ENCODE measurements around the gene TMOD1. TPM values are rescaled to one million over a fixed set of nuclear protein-coding genes. Genes with fewer than 3 reads are reported as not detected.

The TMOD1 gene
- total RNA-seq, 1 experiment from 2014 or later, result 0.14 TPM

DNA sequence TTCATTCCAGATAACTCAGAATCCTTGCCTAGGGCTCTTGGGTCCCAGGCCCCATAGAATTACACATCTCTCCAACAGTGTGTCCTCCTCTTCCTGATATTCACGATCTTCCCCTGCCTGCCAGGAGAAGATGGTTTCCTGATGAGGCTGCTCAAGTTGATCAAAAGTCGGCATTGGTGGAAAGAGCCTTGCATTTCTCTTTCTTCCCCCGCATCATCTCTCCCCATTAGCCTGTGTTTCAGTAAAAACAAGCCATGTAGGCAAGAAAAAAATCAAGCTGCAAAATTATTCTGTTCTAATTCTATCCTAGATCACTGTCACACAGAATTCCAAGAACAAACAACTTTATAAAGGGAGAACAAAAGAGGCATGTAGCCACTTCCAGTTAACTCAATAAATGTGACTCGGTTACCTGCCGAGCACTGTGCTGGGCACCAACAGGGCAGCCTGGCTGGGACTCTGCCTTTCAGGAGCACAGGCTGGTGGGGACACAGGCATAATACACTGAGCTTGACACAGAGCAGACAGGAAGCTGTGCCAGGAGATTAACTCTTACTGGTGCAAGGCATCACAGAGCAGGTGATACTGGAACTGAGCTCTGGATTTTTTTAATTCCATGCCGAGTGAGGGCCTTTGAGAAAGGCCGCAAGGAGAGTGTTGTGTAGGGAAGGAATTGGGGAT lies 25.6 kb downstream of the TMOD1 start:
- CTCF ChIA-PET, result no interaction called here
- H3K27ac Mint-ChIP-seq (ENCODE audit: unreplicated experiment), result no peak overlapping the region
- no peak overlapping the region for H3K4me3 Mint-ChIP-seq (ENCODE audit: low read depth, unreplicated experiment)
- no peaks in the 10 kb centered on the region for H3K4me1 Mint-ChIP-seq (ENCODE audit: low read depth, unreplicated experiment)
- intact Hi-C loops (cut with micrococcal nuclease; ENCODE audit: unreplicated experiment), result no loop called here
- BruUV-seq (replicated peaks), result no TSS peak
- no peaks in the 10 kb centered on the region for H3K9me3 Mint-ChIP-seq (ENCODE audit: low read depth, unreplicated experiment)
- H3K36me3 Mint-ChIP-seq (ENCODE audit: insufficient read depth, unreplicated experiment), result no peaks in the 10 kb centered on the region
- no peaks in the 10 kb centered on the region for H3K27me3 Mint-ChIP-seq (ENCODE audit: unreplicated experiment)
- TF ChIP-seq, protein P1, sequence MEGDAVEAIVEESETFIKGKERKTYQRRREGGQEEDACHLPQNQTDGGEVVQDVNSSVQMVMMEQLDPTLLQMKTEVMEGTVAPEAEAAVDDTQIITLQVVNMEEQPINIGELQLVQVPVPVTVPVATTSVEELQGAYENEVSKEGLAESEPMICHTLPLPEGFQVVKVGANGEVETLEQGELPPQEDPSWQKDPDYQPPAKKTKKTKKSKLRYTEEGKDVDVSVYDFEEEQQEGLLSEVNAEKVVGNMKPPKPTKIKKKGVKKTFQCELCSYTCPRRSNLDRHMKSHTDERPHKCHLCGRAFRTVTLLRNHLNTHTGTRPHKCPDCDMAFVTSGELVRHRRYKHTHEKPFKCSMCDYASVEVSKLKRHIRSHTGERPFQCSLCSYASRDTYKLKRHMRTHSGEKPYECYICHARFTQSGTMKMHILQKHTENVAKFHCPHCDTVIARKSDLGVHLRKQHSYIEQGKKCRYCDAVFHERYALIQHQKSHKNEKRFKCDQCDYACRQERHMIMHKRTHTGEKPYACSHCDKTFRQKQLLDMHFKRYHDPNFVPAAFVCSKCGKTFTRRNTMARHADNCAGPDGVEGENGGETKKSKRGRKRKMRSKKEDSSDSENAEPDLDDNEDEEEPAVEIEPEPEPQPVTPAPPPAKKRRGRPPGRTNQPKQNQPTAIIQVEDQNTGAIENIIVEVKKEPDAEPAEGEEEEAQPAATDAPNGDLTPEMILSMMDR (IDR thresholded peaks at IDR 0.05; ENCODE audit: unreplicated experiment), result no peak
- no peak for DNase-seq

GRCh38 chr9:97527626-97528528 lies 26.4 kb downstream of the TMOD1 start:
- CTCF ChIA-PET, result no interaction called here
- no peak for DNase-seq
- intact Hi-C loops (cut with micrococcal nuclease; ENCODE audit: unreplicated experiment), result no loop called here

GRCh38 chr9:97528529-97529230 lies 27.2 kb downstream of the TMOD1 start:
- Mint-ChIP-seq H3K9me3 (ENCODE audit: low read depth, unreplicated experiment) (no peaks in the 10 kb centered on the region), H3K36me3 (ENCODE audit: insufficient read depth, unreplicated experiment) (no peaks in the 10 kb centered on the region), H3K27me3 (ENCODE audit: unreplicated experiment) (no peaks in the 10 kb centered on the region), H3K27ac (ENCODE audit: unreplicated experiment) (no peak overlapping the region), H3K4me3 (ENCODE audit: low read depth, unreplicated experiment) (no peak overlapping the region), H3K4me1 (ENCODE audit: low read depth, unreplicated experiment) (no peaks in the 10 kb centered on the region)
- no peak for DNase-seq
- no TSS peak for BruUV-seq (replicated peaks)
- intact Hi-C loops (cut with micrococcal nuclease; ENCODE audit: unreplicated experiment), result no loop called here
- TF ChIP-seq, protein P1 (IDR thresholded peaks at IDR 0.05; ENCODE audit: unreplicated experiment), result no peak
- CTCF ChIA-PET, result no interaction called here

More at GRCh38 chr9:97527626-97528528, 26.4 kb downstream of the TMOD1 start:
- H3K4me1 Mint-ChIP-seq (ENCODE audit: low read depth, unreplicated experiment), result no peaks in the 10 kb centered on the region
- no peaks in the 10 kb centered on the region for H3K9me3 Mint-ChIP-seq (ENCODE audit: low read depth, unreplicated experiment)
- TF ChIP-seq, protein P1 (IDR thresholded peaks at IDR 0.05; ENCODE audit: unreplicated experiment), result no peak
- H3K4me3 Mint-ChIP-seq (ENCODE audit: low read depth, unreplicated experiment), result no peak overlapping the region
- no TSS peak for BruUV-seq (replicated peaks)
- no peaks in the 10 kb centered on the region for H3K36me3 Mint-ChIP-seq (ENCODE audit: insufficient read depth, unreplicated experiment)
- H3K27me3 Mint-ChIP-seq (ENCODE audit: unreplicated experiment), result no peaks in the 10 kb centered on the region
- no peak overlapping the region for H3K27ac Mint-ChIP-seq (ENCODE audit: unreplicated experiment)

DNA sequence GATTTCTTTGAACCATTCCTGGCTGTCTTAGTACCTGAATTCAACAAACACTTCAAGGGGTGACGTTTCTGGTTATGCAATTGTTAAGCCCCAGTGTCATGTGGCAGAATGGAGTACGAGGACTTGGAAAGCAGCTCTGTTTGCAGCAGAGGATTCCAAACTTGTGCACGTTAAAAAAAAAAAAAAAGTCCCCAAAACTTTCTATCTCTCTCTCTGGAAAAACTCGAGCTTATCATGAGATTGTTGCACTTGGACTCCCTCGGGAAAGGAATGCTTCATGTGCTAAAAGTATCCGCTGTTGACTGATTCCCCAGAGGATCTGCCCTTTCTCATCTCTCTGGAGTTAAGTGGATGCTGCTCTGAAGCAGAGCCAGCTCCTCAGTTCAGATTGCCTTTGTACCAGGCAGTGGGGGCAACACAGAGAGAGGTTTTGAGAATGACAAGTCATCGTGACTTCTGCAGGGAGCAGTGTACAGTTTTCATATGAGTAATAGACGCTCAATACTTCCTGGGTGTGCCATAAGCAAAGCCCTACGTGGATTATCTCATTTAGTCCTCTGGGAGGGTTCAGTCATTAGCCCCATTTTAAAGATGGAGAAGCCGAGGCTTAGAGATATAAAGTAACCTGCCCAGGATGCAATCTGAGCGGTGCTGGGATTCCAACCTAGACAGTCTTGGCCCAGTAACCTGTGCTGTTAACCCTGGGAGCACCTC lies 28.1 kb downstream of the TMOD1 start:
- H3K9me3 Mint-ChIP-seq (ENCODE audit: low read depth, unreplicated experiment), result no peaks in the 10 kb centered on the region
- H3K27me3 Mint-ChIP-seq (ENCODE audit: unreplicated experiment), result peaks cover 5% of the 10 kb centered on the region
- H3K36me3 Mint-ChIP-seq (ENCODE audit: insufficient read depth, unreplicated experiment), result no peaks in the 10 kb centered on the region
- no TSS peak for BruUV-seq (replicated peaks)
- H3K27ac Mint-ChIP-seq (ENCODE audit: unreplicated experiment), result no peak overlapping the region
- no peak overlapping the region for H3K4me3 Mint-ChIP-seq (ENCODE audit: low read depth, unreplicated experiment)
- no peaks in the 10 kb centered on the region for H3K4me1 Mint-ChIP-seq (ENCODE audit: low read depth, unreplicated experiment)
- DNase-seq, result no peak
- CTCF ChIA-PET, result interaction anchor here (0.8 kb wide), 1 partner anchor 11 kb away, joined by 3 read pairs; no protein-coding TSS in a partner anchor
- TF ChIP-seq, protein P1 (IDR thresholded peaks at IDR 0.05; ENCODE audit: unreplicated experiment), result no peak
- intact Hi-C loops (cut with micrococcal nuclease; ENCODE audit: unreplicated experiment), result no loop called here
